ENCODE results near the gene RING1.
"Not testable (repeated sequence)": the region's sequence is repeated elsewhere in the genome, so short reads cannot be mapped to it uniquely, and the experiment has no call there.

The RING1 gene

GRCh38 chr6:33206027-33206863 is 2.1 kb upstream of the RING1 start:
- no peak for DNase-seq (ENCODE audit: low spot score)

GRCh38 chr6:33206864-33207551 is 1.3 kb upstream of the RING1 start:
- DNase-seq (ENCODE audit: low spot score) = no peak

- no peak for DNase-seq (ENCODE audit: low spot score)
Measured at GRCh38 chr6:33207552-33208090, 679 bp upstream of the RING1 start.

- no peak for DNase-seq (ENCODE audit: low spot score)
Measured at GRCh38 chr6:33209856-33210255, 1.6 kb downstream of the RING1 start.

- no peak for DNase-seq (ENCODE audit: low spot score)
Measured at GRCh38 chr6:33211136-33211535, 2.8 kb downstream of the RING1 start.

- no peak for DNase-seq (ENCODE audit: low spot score)
Measured at GRCh38 chr6:33211666-33212422, 3.5 kb downstream of the RING1 start.

GRCh38 chr6:33212857-33213165 is 4.5 kb downstream of the RING1 start:
- DNase-seq (ENCODE audit: low spot score) = no peak

GRCh38 chr6:33213166-33213988 is 5.1 kb downstream of the RING1 start:
- no peak for DNase-seq (ENCODE audit: low spot score)

- DNase-seq (ENCODE audit: low spot score) = no peak
Measured at GRCh38 chr6:33213989-33214335, 5.7 kb downstream of the RING1 start.

- DNase-seq (ENCODE audit: low spot score) = no peak
Measured at GRCh38 chr6:33215271-33216116, 7.2 kb downstream of the RING1 start.

- no peak for DNase-seq (ENCODE audit: low spot score)
Measured at GRCh38 chr6:33216117-33216649, 7.9 kb downstream of the RING1 start.

- DNase-seq (ENCODE audit: low spot score) = no peak
Measured at GRCh38 chr6:33217246-33217645, 8.9 kb downstream of the RING1 start.

- DNase-seq (ENCODE audit: low spot score) = no peak
Measured at GRCh38 chr6:33217681-33218080, 9.4 kb downstream of the RING1 start.

GRCh38 chr6:33226503-33227120 is 18.3 kb downstream of the RING1 start:
- not testable (repeated sequence) for DNase-seq (ENCODE audit: low spot score)

- no peak for DNase-seq (ENCODE audit: low spot score)
Measured at GRCh38 chr6:33235221-33235634, 26.9 kb downstream of the RING1 start.

- DNase-seq (ENCODE audit: low spot score) = no peak
Measured at GRCh38 chr6:33236328-33236727, 28.0 kb downstream of the RING1 start.

- no peak for DNase-seq (ENCODE audit: low spot score)
Measured at GRCh38 chr6:33236852-33237251, 28.6 kb downstream of the RING1 start.

- DNase-seq (ENCODE audit: low spot score) = no peak
Measured at GRCh38 chr6:33237741-33238140, 29.4 kb downstream of the RING1 start.

GRCh38 chr6:33241968-33242367 is 33.7 kb downstream of the RING1 start:
- no peak for DNase-seq (ENCODE audit: low spot score)

GRCh38 chr6:33243476-33243875 is 35.2 kb downstream of the RING1 start:
- no peak for DNase-seq (ENCODE audit: low spot score)
